K562 (cell line): ENCODE data around the gene PCCA. TPM values are rescaled to one million over a fixed set of nuclear protein-coding genes. Genes with fewer than 3 reads are reported as not detected.

Experiments
- ATAC-seq: fragments of 200-7000 bp; cut with Tn5 transposase; 3 replicates; pipeline ENCODE4 v1.9.1; 2020; ENCODE audit warnings: moderate library complexity
- BruUV-seq: library from RNA; stranded (reverse); fragments of 400-500 nt; replicated peaks from 2 replicates; lab custom pipeline; 2021; lab: Mats Ljungman, UMichigan
- CTCF ChIA-PET: fragments of 300-600 bp; formaldehyde crosslinking; extraction: SDS; loops from one replicate; lab custom pipeline; 2021; ENCODE audit warnings: low intra/inter-chr PET ratio; lab: Yijun Ruan, JAX
- POLR2A ChIA-PET: fragments of 300-600, 350-650 bp; sonication (Branson Sonifier 250); formaldehyde crosslinking; extraction: SDS; loops from one replicate; lab custom pipeline; 2021; ENCODE audit warnings: antibody characterized with exemption, inconsistent platforms; lab: Yijun Ruan, JAX
- DNase-seq, 4 experiments: peaks; one replicate each; pipeline versions ENCODE4 v3.0.0 to v3.0.0-alpha.2; 2011 to 2018; ENCODE audit warnings: low spot score in 3 of 4, mixed read lengths in 3 of 4; ENCODE audit errors: extremely low read depth in 1 of 4
- FAIRE-seq: peaks from 2 replicates; lab custom pipeline; 2011; peaks lifted over from hg19 to GRCh38; lab: Jason Lieb, UNC
- H2AFZ ChIP-seq: 2 replicates; pipeline ENCODE4 v1.6.0; 2011; ENCODE audit warnings: low read depth, low read length, control low read depth, inconsistent platforms
- H3K27ac ChIP-seq: fragments of 200-600 bp; 3 replicates; pipeline ENCODE4 v1.8.0; 2011; ENCODE audit warnings: low read depth, mild to moderate bottlenecking, control low read depth, inconsistent platforms, low read length, moderate library complexity, mixed read lengths; ENCODE audit errors: extremely low read depth
- H3K27me3 ChIP-seq, 2 experiments: fragments of 300-600 bp in 1 of 2; 2 replicates in 1 of 2; 3 replicates in 1 of 2; pipeline versions ENCODE4 v1.6.0 to v1.8.0; 2011; ENCODE audit warnings: inconsistent platforms in 2 of 2, low read length in 2 of 2, mild to moderate bottlenecking in 1 of 2, mixed read lengths in 1 of 2, moderate library complexity in 1 of 2; ENCODE audit not compliant: control insufficient read depth in 2 of 2, insufficient read depth in 2 of 2
- H3K36me3 ChIP-seq: fragments of 300-600 bp; 3 replicates; pipeline ENCODE4 v1.8.0; 2011; ENCODE audit warnings: mild to moderate bottlenecking, low read length, inconsistent platforms; ENCODE audit not compliant: control insufficient read depth, insufficient read depth
- H3K4me1 ChIP-seq, 2 experiments: fragments of 200-600 bp in 1 of 2; replicated peaks in 1 of 2; 2 replicates in 1 of 2; 3 replicates in 1 of 2; pipeline versions ENCODE4 v1.5.1 to v1.8.0; 2011; ENCODE audit warnings: inconsistent platforms in 2 of 2, low read length in 2 of 2, mild to moderate bottlenecking in 1 of 2, mixed read lengths in 1 of 2, moderate library complexity in 1 of 2; ENCODE audit not compliant: control insufficient read depth in 2 of 2, insufficient read depth in 2 of 2
- H3K4me2 ChIP-seq: 2 replicates; pipeline ENCODE4 v1.6.1; 2011; ENCODE audit warnings: low read length, control low read depth, inconsistent platforms, mixed read lengths; ENCODE audit not compliant: insufficient read depth
- H3K4me3 ChIP-seq: fragments of 200-600 bp; sonication (generic), shearing (Covaris generic); 2 replicates; pipeline ENCODE4 v1.5.1; 2016; ENCODE audit warnings: control low read depth, inconsistent platforms
- H3K79me2 ChIP-seq: fragments of 200-600 bp; 3 replicates; pipeline ENCODE4 v1.8.0; 2011; ENCODE audit warnings: low read length, inconsistent platforms; ENCODE audit not compliant: control insufficient read depth, insufficient read depth
- H3K9ac ChIP-seq, 2 experiments: 2 replicates each; pipeline versions ENCODE4 v1.6.0 to v1.6.1; 2011; ENCODE audit warnings: low read depth in 2 of 2, low read length in 2 of 2, control low read depth in 1 of 2, inconsistent platforms in 1 of 2, mild to moderate bottlenecking in 1 of 2, mixed read lengths in 1 of 2; ENCODE audit not compliant: insufficient read depth in 1 of 2
- H3K9me1 ChIP-seq: one replicate; pipeline ENCODE4 v1.6.0; 2011; ENCODE audit warnings: inconsistent platforms, mild to moderate bottlenecking, low read length, moderate library complexity; ENCODE audit not compliant: control insufficient read depth, insufficient read depth
- H3K9me3 ChIP-seq: replicated peaks from 2 replicates; pipeline ENCODE4 v1.5.1; 2011; ENCODE audit warnings: low read depth, low read length, inconsistent platforms; ENCODE audit not compliant: control insufficient read depth, insufficient read depth
- H4K20me1 ChIP-seq: replicated peaks from 2 replicates; pipeline ENCODE4 v1.6.1; 2011; ENCODE audit warnings: low read length, inconsistent platforms, mixed read lengths; ENCODE audit not compliant: control insufficient read depth, insufficient read depth
- BDP1 ChIP-seq: IDR thresholded peaks from 3 replicates; pipeline ENCODE4 v1.6.1; 2011; ENCODE audit not compliant: insufficient read length, insufficient read depth
- E2F6 ChIP-seq, 2 experiments: IDR thresholded peaks; 2 replicates each; pipeline ENCODE4 v1.6.1; 2011; ENCODE audit warnings: borderline replicate concordance in 1 of 2, control low read depth in 1 of 2, low read depth in 1 of 2, low read length in 1 of 2, mild to moderate bottlenecking in 1 of 2, mixed read lengths in 1 of 2, moderate library complexity in 1 of 2; ENCODE audit not compliant: insufficient read depth in 1 of 2, insufficient read length in 1 of 2, poor library complexity in 1 of 2, severe bottlenecking in 1 of 2; ENCODE audit errors: extremely low read depth in 1 of 2
- ELK1 ChIP-seq: sonication (generic); formaldehyde crosslinking; IDR thresholded peaks from 2 replicates; pipeline ENCODE4 v1.8.1; 2022; ENCODE audit warnings: missing genetic modification reagents
- FIP1L1 ChIP-seq: fragments of 200-400 bp; formaldehyde crosslinking; IDR thresholded peaks from 2 replicates; pipeline ENCODE4 v1.6.1; 2018; ENCODE audit warnings: mild to moderate bottlenecking, low read depth, low read length; ENCODE audit not compliant: poor library complexity, severe bottlenecking
- FOSL1 ChIP-seq: fragments of 200-800 bp; sonication (Bioruptor generic); conservative IDR thresholded peaks from 2 replicates; pipeline ENCODE4 v1.6.1; 2016; ENCODE audit warnings: missing genetic modification characterization, missing compliant biosample characterization
- MLLT1 ChIP-seq, 2 experiments: fragments of 450-650 bp; IDR thresholded peaks; 2 replicates each; pipeline ENCODE4 v1.6.1; 2016
- NCOA2 ChIP-seq, 2 experiments: fragments of 450-650 bp; IDR thresholded peaks; 2 replicates each; pipeline ENCODE4 v1.6.1; 2018; ENCODE audit warnings: mild to moderate bottlenecking in 2 of 2, moderate library complexity in 1 of 2; ENCODE audit not compliant: partially characterized antibody in 2 of 2
- PKNOX1 ChIP-seq: fragments of 450-650 bp; IDR thresholded peaks from 2 replicates; pipeline ENCODE4 v1.6.1; 2016
- RFX5 ChIP-seq: IDR thresholded peaks from 2 replicates; pipeline ENCODE4 v1.6.1; 2011; ENCODE audit warnings: low read depth, mild to moderate bottlenecking, improper control_type of control experiment, low read length
- RHOXF2B ChIP-seq: fragments of 250-450 bp; sonication (Bioruptor Pico); conservative IDR thresholded peaks from 2 replicates; pipeline ENCODE4 v1.5.1; 2021
- SIN3A ChIP-seq, 2 experiments: fragments of 150-350 bp in 1 of 2; IDR thresholded peaks; 2 replicates each; pipeline ENCODE4 v1.6.1; 2011 to 2016; ENCODE audit warnings: borderline replicate concordance in 2 of 2, low read depth in 2 of 2, low read length in 2 of 2, mild to moderate bottlenecking in 2 of 2, moderate library complexity in 2 of 2; ENCODE audit not compliant: control insufficient read depth in 1 of 2
- SREBF2 ChIP-seq: sonication (generic); formaldehyde crosslinking; IDR thresholded peaks from 2 replicates; pipeline ENCODE4 v1.4.0; 2020; ENCODE audit warnings: mild to moderate bottlenecking, missing genetic modification reagents
- TAF1 ChIP-seq: IDR thresholded peaks from 2 replicates; pipeline ENCODE4 v1.6.1; 2011; ENCODE audit warnings: mild to moderate bottlenecking, low read length, moderate library complexity; ENCODE audit not compliant: insufficient read depth, control insufficient read depth, severe bottlenecking; ENCODE audit errors: extremely low read depth
- ZNF239 ChIP-seq: fragments of 250-450 bp; sonication (Bioruptor Pico); IDR thresholded peaks from 2 replicates; pipeline ENCODE4 v1.4.0; 2020; ENCODE audit warnings: mild to moderate bottlenecking
- ZNF785 ChIP-seq: fragments of 250-450 bp; sonication (Bioruptor Pico); IDR thresholded peaks from 2 replicates; pipeline ENCODE4 v1.4.0; 2020; ENCODE audit warnings: mild to moderate bottlenecking
- ZZZ3 ChIP-seq: fragments of 450-650 bp; IDR thresholded peaks from 2 replicates; pipeline ENCODE4 v1.6.1; 2016; ENCODE audit warnings: antibody characterized with exemption, mild to moderate bottlenecking, moderate library complexity
- WGBS: fragments of 100-300 bp; shearing (Covaris generic); methylation state at CpG from one replicate; pipeline ENCODE4 v1.1.6; 2016; ENCODE audit warnings: low coverage, mixed read lengths; ENCODE audit not compliant: insufficient coverage; ENCODE audit errors: missing lambda C conversion rate; 5-methylcytosine and 5-hydroxymethylcytosine counted together
- in situ Hi-C: fragments of 300-500 bp; cut with MboI; formaldehyde crosslinking; loops from 4 replicates; pipeline ENCODE4 v1.15.0; 2018; ENCODE audit warnings: inconsistent platforms, mixed read lengths
- intact Hi-C: fragments of 100-400 bp; cut with micrococcal nuclease; formaldehyde crosslinking; loops from 2 replicates; pipeline ENCODE4 v1.14.2; 2022
- polyA plus RNA-seq, 8 experiments: library from polyadenylated mRNA; depleted of rRNA in 4 of 8; stranded (reverse) in 5 of 8; unstranded in 3 of 8; fragments of >200 nt; fragmentation: Nextera tagmentation in 2 of 8; fragmentation: Illumina TruSeq in 1 of 8; extraction: Ambion mirVana in 2 of 8; extraction: Trizol in 1 of 8; gene quantifications; 2 replicates each; pipeline versions ENCODE4 v1.2.1 to v1.2.3, GENCODE V29; 2011 to 2014; ENCODE audit warnings: inconsistent platforms in 1 of 8, missing spikeins in 1 of 8
- total RNA-seq, 7 experiments: library from RNA; depleted of rRNA in 6 of 7; stranded (reverse); fragments of >200 nt in 6 of 7; fragmentation: Illumina TruSeq in 2 of 7; extraction: Trizol in 2 of 7; gene quantifications; 2 replicates each; pipeline versions ENCODE4 v1.2.1 to v1.2.3, GENCODE V29; 2011 to 2021; ENCODE audit warnings: low replicate concordance in 1 of 7

PCCA gene
- total and polyA plus RNA-seq, 9 of the 15 experiments (the other 6 are each of a cell fraction or from before 2014, with no cell fraction given) = 5.2 to 14.1 (median 9.7) TPM

- Histone ChIP-seq H3K9ac (no peak overlapping the region), H3K9me1 (no peaks in the 10 kb centered on the region), H3K4me1 (peaks cover 0 to 3% of the 10 kb centered on the region in 2 experiments; a peak in 1 of 5 replicates), H3K79me2 (no peaks in the 10 kb centered on the region), H3K27me3 (peaks cover 0 to 5% of the 10 kb centered on the region in 2 experiments; a peak in 1 of 5 replicates), H4K20me1 (0 out of 2 replicates have a peak, but pooled peaks cover 3% of the 10 kb centered on the region), H3K36me3 (no peaks in the 10 kb centered on the region), H3K27ac (no peak overlapping the region), H3K4me2 (no peak overlapping the region), H2AFZ (no peak overlapping the region), H3K4me3 (no peak overlapping the region), H3K9me3 (no peaks in the 10 kb centered on the region)
- ChIA-PET POLR2A (no interaction called here), CTCF (no interaction called here)
- DNase-seq = no peak
- no TSS peak for BruUV-seq
- ATAC-seq = no peak
- 43% methylated on average over 13 of the region's 22 CpGs for WGBS
- FAIRE-seq = no peak
- intact Hi-C loops = no loop called here
- in situ Hi-C loops = loop anchor here (25.0 kb wide), 1 partner anchor 883 kb away; no protein-coding TSS in a partner anchor
- TF ChIP-seq ZNF239 (CRISPR knock-in tag) (no peak), RHOXF2B (CRISPR knock-in tag) (no peak), BDP1 (no peak), SREBF2 (CRISPR knock-in tag) (no peak), RFX5 (no peak), ZZZ3 (no peak), PKNOX1 (no peak), FIP1L1 (no peak), E2F6 (IDR thresholded peaks at IDR 0.05; ENCODE audit: borderline replicate concordance in 1 of 2, extremely low read depth in 1 of 2, insufficient read depth in 1 of 2, insufficient read length in 1 of 2, low read depth in 1 of 2, low read length in 1 of 2, poor library complexity in 1 of 2, severe bottlenecking in 1 of 2) (no peak), NCOA2 (IDR thresholded peaks at IDR 0.05; ENCODE audit: partially characterized antibody in 2 of 2) (no peak), MLLT1 (IDR thresholded peaks at IDR 0.05) (no peak), SIN3A (IDR thresholded peaks at IDR 0.05; ENCODE audit: borderline replicate concordance in 2 of 2, control insufficient read depth in 1 of 2, low read depth in 2 of 2, low read length in 2 of 2) (no peak), TAF1 (no peak), FOSL1 (tag) (no peak), ELK1 (CRISPR knock-in tag) (no peak), ZNF785 (CRISPR knock-in tag) (no peak)
Measured at GRCh38 chr13:100544866-100545683, 456.2 kb downstream of the PCCA start.
